ENCODE data around the gene ANO2. TPM values are rescaled to one million over a fixed set of nuclear protein-coding genes. Genes with fewer than 3 reads are reported as not detected.
"Not testable (repeated sequence)": the region's sequence is repeated elsewhere in the genome, so short reads cannot be mapped to it uniquely, and the experiment has no call there.

Gene ANO2
- total RNA-seq, 4 donors from 2014 or later: 2.0 to 9.8 (median 4.9) TPM

DNA sequence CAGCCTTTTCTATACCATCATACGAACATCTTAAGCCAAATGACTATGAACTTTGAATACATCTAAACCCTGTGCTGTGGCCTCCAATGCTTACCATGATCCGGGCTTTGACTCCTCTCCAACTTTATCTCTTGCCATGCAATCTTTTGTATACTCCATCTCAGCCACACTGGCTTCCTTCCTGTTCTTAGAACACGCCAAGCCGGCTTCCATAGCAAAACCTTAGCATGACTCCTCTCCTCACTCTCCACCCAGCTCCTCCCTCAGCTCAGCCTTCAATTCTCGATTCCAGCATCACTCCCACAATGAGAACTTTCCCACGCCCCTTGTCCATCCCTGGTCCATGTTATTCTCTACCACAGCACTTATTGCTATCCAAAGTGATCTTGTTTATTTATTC lies 284.8 kb downstream of the ANO2 start:
- Histone ChIP-seq H3K27ac (no peak overlapping the region), H3K4me3 (no peak overlapping the region), H3K4me1 (no peaks in the 10 kb centered on the region), H3K27me3 (no peaks in the 10 kb centered on the region), H3K9me3 (no peaks in the 10 kb centered on the region), H3K36me3 (no peaks in the 10 kb centered on the region)
- intact Hi-C loops (cut with DNase I; ENCODE audit: low total_unique reads): no loop called here
- in situ Hi-C loops (cut with MboI; ENCODE audit: low sequenced_read_pairs in 4 of 4): no loop called here
- ATAC-seq (no peak), DNase-seq (no peak)
- TF ChIP-seq, protein P1, sequence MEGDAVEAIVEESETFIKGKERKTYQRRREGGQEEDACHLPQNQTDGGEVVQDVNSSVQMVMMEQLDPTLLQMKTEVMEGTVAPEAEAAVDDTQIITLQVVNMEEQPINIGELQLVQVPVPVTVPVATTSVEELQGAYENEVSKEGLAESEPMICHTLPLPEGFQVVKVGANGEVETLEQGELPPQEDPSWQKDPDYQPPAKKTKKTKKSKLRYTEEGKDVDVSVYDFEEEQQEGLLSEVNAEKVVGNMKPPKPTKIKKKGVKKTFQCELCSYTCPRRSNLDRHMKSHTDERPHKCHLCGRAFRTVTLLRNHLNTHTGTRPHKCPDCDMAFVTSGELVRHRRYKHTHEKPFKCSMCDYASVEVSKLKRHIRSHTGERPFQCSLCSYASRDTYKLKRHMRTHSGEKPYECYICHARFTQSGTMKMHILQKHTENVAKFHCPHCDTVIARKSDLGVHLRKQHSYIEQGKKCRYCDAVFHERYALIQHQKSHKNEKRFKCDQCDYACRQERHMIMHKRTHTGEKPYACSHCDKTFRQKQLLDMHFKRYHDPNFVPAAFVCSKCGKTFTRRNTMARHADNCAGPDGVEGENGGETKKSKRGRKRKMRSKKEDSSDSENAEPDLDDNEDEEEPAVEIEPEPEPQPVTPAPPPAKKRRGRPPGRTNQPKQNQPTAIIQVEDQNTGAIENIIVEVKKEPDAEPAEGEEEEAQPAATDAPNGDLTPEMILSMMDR (IDR thresholded peaks at IDR 0.05 in 4 of 5, conservative IDR thresholded peaks at IDR 0.05 in 1 of 5): no peak

DNA sequence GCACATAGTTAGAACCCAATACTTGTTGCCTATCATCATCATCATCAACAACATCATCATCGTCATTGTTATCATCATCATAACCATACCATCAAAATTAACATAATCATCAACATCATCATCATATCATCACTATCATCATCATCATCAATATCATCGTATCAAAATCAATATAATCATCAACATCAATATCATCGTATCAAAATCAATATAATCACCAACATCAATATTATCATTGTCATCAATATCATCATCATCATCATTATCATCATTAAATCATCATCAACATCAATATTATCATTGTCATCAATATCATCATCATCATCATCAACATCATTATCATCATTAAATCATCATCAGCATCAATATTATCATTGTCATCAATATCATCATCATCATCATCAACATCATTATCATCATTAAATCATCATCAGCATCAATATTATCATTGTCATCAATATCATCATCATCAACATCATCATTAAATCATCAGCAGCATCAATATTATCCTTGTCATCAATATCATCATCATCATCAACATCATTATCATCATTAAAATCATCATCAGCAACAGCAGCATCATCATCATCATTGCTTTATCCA lies 286.6 kb downstream of the ANO2 start:
- H3K36me3 ChIP-seq; in situ Hi-C loops (cut with MboI; ENCODE audit: low sequenced_read_pairs in 4 of 4); H3K27ac ChIP-seq; H3K9me3 ChIP-seq; H3K4me3 ChIP-seq; H3K4me1 ChIP-seq; H3K27me3 ChIP-seq; intact Hi-C loops (cut with DNase I; ENCODE audit: low total_unique reads); DNase-seq; ATAC-seq: not testable (repeated sequence)

DNA sequence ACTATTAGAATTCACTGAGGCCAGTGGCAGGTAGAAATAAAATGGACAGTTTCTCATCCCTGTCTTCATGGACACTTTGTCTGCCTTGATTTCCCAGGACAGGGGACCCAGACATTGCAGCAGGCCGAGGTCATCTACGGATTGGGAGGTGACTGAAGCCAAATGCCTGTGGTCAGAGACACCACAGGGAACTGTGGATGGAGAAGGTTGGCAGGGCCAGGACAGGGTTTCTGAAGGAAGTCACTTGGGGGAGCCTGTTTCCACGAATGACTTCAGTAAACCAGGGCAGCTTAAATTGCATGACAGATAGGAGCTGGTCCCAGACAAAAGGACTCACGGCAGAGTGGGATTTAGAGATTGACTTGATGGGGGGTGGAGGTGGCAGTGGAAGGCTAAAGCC lies 288.2 kb downstream of the ANO2 start:
- no peak for TF ChIP-seq POLR2A (IDR thresholded peaks at IDR 0.05)
- TF ChIP-seq, protein P1 (IDR thresholded peaks at IDR 0.05 in 4 of 5, conservative IDR thresholded peaks at IDR 0.05 in 1 of 5): no peak
- in situ Hi-C loops (cut with MboI; ENCODE audit: low sequenced_read_pairs in 4 of 4) (no loop called here), intact Hi-C loops (cut with DNase I; ENCODE audit: low total_unique reads) (no loop called here)
- H3K4me3 ChIP-seq: no peak overlapping the region
- DNase-seq: no peak
- no peak overlapping the region for H3K27ac ChIP-seq
- H3K36me3 ChIP-seq: no peaks in the 10 kb centered on the region
- ATAC-seq: no peak
- no peaks in the 10 kb centered on the region for H3K4me1 ChIP-seq
- H3K27me3 ChIP-seq: no peaks in the 10 kb centered on the region
- no peaks in the 10 kb centered on the region for H3K9me3 ChIP-seq

- in situ Hi-C loops (cut with MboI; ENCODE audit: low sequenced_read_pairs in 4 of 4): no loop called here
- H3K4me3 ChIP-seq: no peak overlapping the region
Measured at GRCh38 chr12:5655120-5655519, 289.9 kb downstream of the ANO2 start.

DNA sequence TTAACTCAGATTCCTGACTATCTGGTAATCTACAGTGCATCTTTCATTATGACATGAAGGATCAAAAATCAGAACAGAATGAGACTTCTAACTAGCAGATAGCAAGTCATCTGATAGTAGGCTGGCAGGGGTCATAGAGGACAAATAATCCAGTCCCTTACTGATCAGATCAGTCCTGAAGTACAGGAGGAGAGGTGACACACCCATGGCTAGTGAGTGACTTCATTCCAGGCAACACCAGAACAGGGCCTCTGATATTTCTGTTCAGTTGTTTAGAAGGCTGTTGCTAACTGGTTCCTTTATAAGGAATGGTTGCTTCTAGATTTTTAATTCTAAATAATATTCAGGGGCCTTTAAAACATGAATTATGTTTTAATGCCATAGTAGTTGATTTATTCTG lies 291.0 kb downstream of the ANO2 start:
- Histone ChIP-seq H3K9me3 (no peaks in the 10 kb centered on the region), H3K27me3 (no peaks in the 10 kb centered on the region), H3K27ac (no peak overlapping the region), H3K36me3 (no peaks in the 10 kb centered on the region), H3K4me1 (no peaks in the 10 kb centered on the region), H3K4me3 (no peak overlapping the region)
- no peak for TF ChIP-seq POLR2A (IDR thresholded peaks at IDR 0.05)
- TF ChIP-seq, protein P1 (IDR thresholded peaks at IDR 0.05 in 4 of 5, conservative IDR thresholded peaks at IDR 0.05 in 1 of 5): no peak
- intact Hi-C loops (cut with DNase I; ENCODE audit: low total_unique reads): no loop called here
- ATAC-seq (no peak), DNase-seq (no peak)
- in situ Hi-C loops (cut with MboI; ENCODE audit: low sequenced_read_pairs in 4 of 4): no loop called here

More at GRCh38 chr12:5655120-5655519, 289.9 kb downstream of the ANO2 start:
- DNase-seq (no peak), ATAC-seq (no peak)
- Histone ChIP-seq H3K27me3 (no peaks in the 10 kb centered on the region), H3K4me1 (no peaks in the 10 kb centered on the region), H3K36me3 (no peaks in the 10 kb centered on the region), H3K27ac (no peak overlapping the region), H3K9me3 (no peaks in the 10 kb centered on the region)
- intact Hi-C loops (cut with DNase I; ENCODE audit: low total_unique reads): no loop called here
- no peak for TF ChIP-seq POLR2A (IDR thresholded peaks at IDR 0.05)
- TF ChIP-seq, protein P1 (IDR thresholded peaks at IDR 0.05 in 4 of 5, conservative IDR thresholded peaks at IDR 0.05 in 1 of 5): no peak
